NK-92 treated with Interleukin-12 subunit alpha and Interleukin-12 subunit beta, amount 100 ng/mL, for 24 hours (cell line): ENCODE data around the gene KIDINS220.

Source experiments
- DNase-seq: peaks from one replicate; lab custom pipeline; 2025; lab: John Stamatoyannopoulos, UW

Gene KIDINS220

GRCh38 chr2:8836971-8837794, at the start of gene KIDINS220:
Gene KIDINS220, minus strand, starts transcription at chr2:8837613. Its CDS starts 10,520 bp downstream, at chr2:8827093.
- DNase-seq, result peak; percentile 68

- no peak for DNase-seq
These were observed 49.5 kb upstream of the KIDINS220 start for GRCh38 chr2:8886876-8887275.

GRCh38 chr2:8886202-8886518, 48.7 kb upstream of the KIDINS220 start:
- DNase-seq, result no peak

- no peak for DNase-seq
These were observed 48.2 kb upstream of the KIDINS220 start for GRCh38 chr2:8885449-8886201.

GRCh38 chr2:8884812-8885211, 47.4 kb upstream of the KIDINS220 start:
- no peak for DNase-seq

GRCh38 chr2:8882094-8882493, 44.7 kb upstream of the KIDINS220 start:
- no peak for DNase-seq

GRCh38 chr2:8877894-8878293, 40.5 kb upstream of the KIDINS220 start:
- DNase-seq, result no peak

GRCh38 chr2:8877332-8877731, 39.9 kb upstream of the KIDINS220 start:
- DNase-seq, result no peak

- no peak for DNase-seq
These were observed 39.2 kb upstream of the KIDINS220 start for GRCh38 chr2:8876628-8877027.

GRCh38 chr2:8872821-8873432, 35.5 kb upstream of the KIDINS220 start:
- DNase-seq, result no peak

GRCh38 chr2:8870441-8870840, 33.0 kb upstream of the KIDINS220 start:
- DNase-seq, result no peak

GRCh38 chr2:8867363-8867762, 29.9 kb upstream of the KIDINS220 start:
- DNase-seq, result no peak

- no peak for DNase-seq
These were observed 26.0 kb upstream of the KIDINS220 start for GRCh38 chr2:8863331-8863953.

GRCh38 chr2:8862230-8862629, 24.8 kb upstream of the KIDINS220 start:
- DNase-seq, result no peak

- no peak for DNase-seq
These were observed 24.4 kb upstream of the KIDINS220 start for GRCh38 chr2:8861797-8862196.

- DNase-seq, result no peak
These were observed 22.8 kb upstream of the KIDINS220 start for GRCh38 chr2:8860239-8860638.

GRCh38 chr2:8858910-8859309, 21.5 kb upstream of the KIDINS220 start:
- no peak for DNase-seq

GRCh38 chr2:8858264-8858663, 20.9 kb upstream of the KIDINS220 start:
- DNase-seq, result no peak

- no peak for DNase-seq
These were observed 20.3 kb upstream of the KIDINS220 start for GRCh38 chr2:8857709-8858108.

- DNase-seq, result no peak
These were observed 18.8 kb upstream of the KIDINS220 start for GRCh38 chr2:8856176-8856575.

GRCh38 chr2:8855010-8855409, 17.6 kb upstream of the KIDINS220 start:
- DNase-seq, result no peak

GRCh38 chr2:8853426-8853825, 16.0 kb upstream of the KIDINS220 start:
- no peak for DNase-seq
